IPS-18a (cell line): Measurements from ENCODE around the gene IGFBP2.

Source experiments
- H3K27ac ChIP-seq: one replicate; pipeline ENCODE4 v1.5.1; 2013; ENCODE audit warnings: low read length
- H3K27me3 ChIP-seq: one replicate; pipeline ENCODE4 v1.6.1; 2013; ENCODE audit warnings: mild to moderate bottlenecking, low read length; ENCODE audit not compliant: control insufficient read depth, insufficient read depth
- H3K36me3 ChIP-seq: one replicate; pipeline ENCODE4 v1.6.1; 2013; ENCODE audit warnings: low read depth, low read length; ENCODE audit not compliant: control insufficient read depth
- H3K4me1 ChIP-seq: one replicate; pipeline ENCODE4 v1.6.1; 2013; ENCODE audit warnings: low read depth, low read length; ENCODE audit not compliant: control insufficient read depth
- H3K4me3 ChIP-seq: one replicate; pipeline ENCODE4 v1.5.1; 2013; ENCODE audit warnings: low read length
- H3K9ac ChIP-seq: one replicate; pipeline ENCODE4 v1.6.1; 2013; ENCODE audit warnings: mild to moderate bottlenecking, low read length, moderate library complexity
- H3K9me3 ChIP-seq: one replicate; pipeline ENCODE4 v1.6.1; 2013; ENCODE audit warnings: low read depth, low read length; ENCODE audit not compliant: control insufficient read depth

The IGFBP2 gene

GRCh38 chr2:216671081-216671411 lies 37.8 kb downstream of the IGFBP2 start:
- Histone ChIP-seq H3K27me3 (no peaks in the 10 kb centered on the region), H3K4me1 (peaks cover 4% of the 10 kb centered on the region), H3K9ac (no peak overlapping the region), H3K9me3 (no peaks in the 10 kb centered on the region), H3K4me3 (no peak overlapping the region), H3K36me3 (no peaks in the 10 kb centered on the region), H3K27ac (no peak overlapping the region)

- Histone ChIP-seq H3K4me3 (no peak overlapping the region), H3K27ac (no peak overlapping the region), H3K4me1 (no peaks in the 10 kb centered on the region), H3K9ac (no peak overlapping the region), H3K36me3 (no peaks in the 10 kb centered on the region), H3K9me3 (no peaks in the 10 kb centered on the region), H3K27me3 (no peaks in the 10 kb centered on the region)
Observed at GRCh38 chr2:216671791-216672343, 38.6 kb downstream of the IGFBP2 start.

DNA sequence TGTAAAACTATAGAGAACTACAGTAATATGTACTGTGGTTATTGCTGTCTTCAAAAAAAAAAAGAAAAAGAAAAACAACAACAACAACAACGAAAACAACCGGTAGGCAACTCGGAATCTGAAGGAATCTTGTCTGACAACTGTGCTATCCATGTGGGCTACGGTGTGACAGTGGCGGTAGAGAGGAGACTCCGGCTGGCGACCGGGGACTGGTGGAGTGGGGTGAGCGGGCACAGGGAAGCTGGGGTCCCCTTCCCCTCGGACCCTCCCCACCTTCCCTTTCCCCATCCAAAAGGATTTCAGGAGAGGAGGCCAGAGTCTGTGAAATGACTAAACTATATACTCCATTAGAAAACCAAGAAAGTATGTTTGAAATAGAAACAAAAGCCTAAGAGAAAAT lies 39.2 kb downstream of the IGFBP2 start:
- H3K36me3 ChIP-seq: no peaks in the 10 kb centered on the region
- H3K9me3 ChIP-seq: no peaks in the 10 kb centered on the region
- no peaks in the 10 kb centered on the region for H3K27me3 ChIP-seq
- no peak overlapping the region for H3K9ac ChIP-seq
- no peak overlapping the region for H3K4me3 ChIP-seq
- no peaks in the 10 kb centered on the region for H3K4me1 ChIP-seq
- H3K27ac ChIP-seq: no peak overlapping the region

- no peak overlapping the region for H3K27ac ChIP-seq
- no peak overlapping the region for H3K4me3 ChIP-seq
- H3K36me3 ChIP-seq: no peaks in the 10 kb centered on the region
- no peak overlapping the region for H3K9ac ChIP-seq
- H3K4me1 ChIP-seq: no peaks in the 10 kb centered on the region
- H3K27me3 ChIP-seq: no peaks in the 10 kb centered on the region
- H3K9me3 ChIP-seq: no peaks in the 10 kb centered on the region
Observed at GRCh38 chr2:216673021-216673420, 39.8 kb downstream of the IGFBP2 start.

DNA sequence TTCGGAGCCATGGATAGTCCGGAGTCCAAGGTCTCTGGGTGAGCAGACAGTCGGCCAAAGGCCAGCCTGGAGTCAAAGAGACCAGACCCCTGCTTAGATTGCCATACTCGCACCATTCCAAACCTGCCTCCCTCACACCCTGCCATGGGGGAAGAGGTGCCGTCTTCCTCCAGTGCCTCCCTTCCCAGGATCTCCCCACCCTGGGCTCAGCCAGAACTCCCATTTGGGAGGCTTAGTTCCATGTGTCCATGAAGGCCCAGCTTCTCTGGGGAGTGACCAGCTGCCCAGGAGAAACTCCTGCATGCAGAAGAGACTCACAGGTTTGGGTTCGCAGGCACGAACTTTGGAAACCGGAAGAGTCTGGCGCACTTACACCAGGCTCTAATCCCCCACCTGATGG lies 40.4 kb downstream of the IGFBP2 start:
- Histone ChIP-seq H3K4me3 (no peak overlapping the region), H3K9ac (no peak overlapping the region), H3K9me3 (no peaks in the 10 kb centered on the region), H3K27me3 (no peaks in the 10 kb centered on the region), H3K36me3 (no peaks in the 10 kb centered on the region), H3K4me1 (no peaks in the 10 kb centered on the region), H3K27ac (no peak overlapping the region)

DNA sequence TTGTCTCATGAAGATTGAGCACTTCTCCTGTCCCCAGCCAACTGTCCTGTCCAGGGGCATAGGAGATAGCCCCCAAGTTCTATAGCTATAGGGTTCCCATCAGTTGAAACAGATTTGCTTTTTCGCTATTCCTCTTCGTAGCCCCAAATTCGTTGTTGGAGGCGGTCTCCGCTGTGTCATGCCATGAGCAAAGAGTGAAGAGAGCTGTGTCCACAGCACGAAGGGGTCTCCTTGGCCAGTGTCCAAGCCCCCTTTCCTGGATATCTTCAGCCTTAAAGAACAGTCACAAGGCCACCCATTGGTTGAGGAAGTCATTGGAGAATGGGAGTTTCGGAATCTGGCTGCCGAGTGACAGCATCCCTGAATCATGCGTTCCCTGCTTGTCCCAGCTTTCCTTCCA lies 41.2 kb downstream of the IGFBP2 start:
- H3K9ac ChIP-seq: no peak overlapping the region
- no peak overlapping the region for H3K27ac ChIP-seq
- H3K36me3 ChIP-seq: no peaks in the 10 kb centered on the region
- H3K4me1 ChIP-seq: no peaks in the 10 kb centered on the region
- no peaks in the 10 kb centered on the region for H3K9me3 ChIP-seq
- no peak overlapping the region for H3K4me3 ChIP-seq
- H3K27me3 ChIP-seq: no peaks in the 10 kb centered on the region

GRCh38 chr2:216676630-216677029 lies 43.4 kb downstream of the IGFBP2 start:
- no peak overlapping the region for H3K27ac ChIP-seq
- H3K4me3 ChIP-seq: no peak overlapping the region
- H3K9me3 ChIP-seq: no peaks in the 10 kb centered on the region
- H3K9ac ChIP-seq: no peak overlapping the region
- H3K36me3 ChIP-seq: no peaks in the 10 kb centered on the region
- no peaks in the 10 kb centered on the region for H3K4me1 ChIP-seq
- H3K27me3 ChIP-seq: no peaks in the 10 kb centered on the region

GRCh38 chr2:216677439-216678097 lies 44.3 kb downstream of the IGFBP2 start:
- no peaks in the 10 kb centered on the region for H3K36me3 ChIP-seq
- H3K27ac ChIP-seq: no peak overlapping the region
- H3K4me3 ChIP-seq: no peak overlapping the region
- no peaks in the 10 kb centered on the region for H3K9me3 ChIP-seq
- H3K4me1 ChIP-seq: no peaks in the 10 kb centered on the region
- no peak overlapping the region for H3K9ac ChIP-seq
- H3K27me3 ChIP-seq: no peaks in the 10 kb centered on the region

GRCh38 chr2:216678098-216678465 lies 44.9 kb downstream of the IGFBP2 start:
- no peaks in the 10 kb centered on the region for H3K27me3 ChIP-seq
- H3K9me3 ChIP-seq: no peaks in the 10 kb centered on the region
- H3K36me3 ChIP-seq: no peaks in the 10 kb centered on the region
- no peak overlapping the region for H3K27ac ChIP-seq
- H3K4me3 ChIP-seq: no peak overlapping the region
- H3K4me1 ChIP-seq: no peaks in the 10 kb centered on the region
- no peak overlapping the region for H3K9ac ChIP-seq

GRCh38 chr2:216678813-216679657 lies 45.8 kb downstream of the IGFBP2 start:
- Histone ChIP-seq H3K27me3 (no peaks in the 10 kb centered on the region), H3K4me3 (no peak overlapping the region), H3K4me1 (no peaks in the 10 kb centered on the region), H3K36me3 (no peaks in the 10 kb centered on the region), H3K9ac (no peak overlapping the region), H3K9me3 (no peaks in the 10 kb centered on the region), H3K27ac (no peak overlapping the region)

- no peaks in the 10 kb centered on the region for H3K27me3 ChIP-seq
- H3K36me3 ChIP-seq: no peaks in the 10 kb centered on the region
- no peak overlapping the region for H3K9ac ChIP-seq
- H3K27ac ChIP-seq: no peak overlapping the region
- no peak overlapping the region for H3K4me3 ChIP-seq
- no peaks in the 10 kb centered on the region for H3K4me1 ChIP-seq
- no peaks in the 10 kb centered on the region for H3K9me3 ChIP-seq
Observed at GRCh38 chr2:216679658-216680024, 46.4 kb downstream of the IGFBP2 start.
